ENCODE measurements around the gene KCNJ12.

DNA sequence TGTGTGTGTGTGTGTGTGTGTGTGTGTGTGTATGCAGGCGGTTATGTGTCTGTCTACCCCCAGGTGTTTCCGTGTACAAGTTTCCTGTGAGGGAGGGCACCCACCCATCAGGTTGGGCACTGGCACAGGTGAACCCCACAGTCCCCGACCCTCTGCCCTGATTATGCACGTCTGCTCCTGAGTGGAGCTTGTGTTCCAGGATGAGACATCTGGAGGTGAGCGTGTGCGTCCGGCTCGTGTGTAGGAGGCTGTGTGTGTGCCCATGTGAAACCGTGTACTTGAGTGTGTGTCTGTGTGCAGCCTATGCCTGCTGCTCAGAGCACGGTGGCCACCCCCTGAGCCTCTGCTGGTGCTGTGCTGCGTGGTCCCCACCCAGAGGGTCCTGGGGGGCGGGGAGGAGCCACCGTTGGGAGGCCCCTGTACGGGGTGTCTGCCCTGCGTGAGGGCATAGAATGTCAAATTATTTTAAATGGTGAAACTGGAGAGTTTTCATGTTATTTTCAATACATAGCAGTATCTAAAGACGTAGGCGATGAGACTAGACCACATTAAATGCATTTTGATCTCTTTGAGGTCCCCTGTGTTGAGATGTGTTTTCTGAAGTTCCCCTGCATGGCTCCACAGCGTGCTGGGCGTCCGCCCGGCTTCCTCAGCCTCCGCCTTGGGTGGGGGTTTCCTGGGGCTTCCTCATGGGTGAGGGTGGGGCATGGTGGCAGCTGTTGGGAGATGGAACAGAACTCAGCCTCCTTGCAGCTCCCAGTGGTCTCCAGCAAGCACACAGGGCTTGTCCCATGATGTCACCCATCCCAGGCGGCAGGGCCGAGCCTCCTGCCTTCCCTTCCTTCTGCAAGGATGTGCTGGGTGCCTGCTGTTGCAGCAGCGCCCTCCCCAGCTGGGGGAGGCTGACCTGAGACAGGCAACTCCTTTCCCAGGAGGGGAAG lies 43.4 kb downstream of the KCNJ12 start:
- TF ChIP-seq, protein P1, sequence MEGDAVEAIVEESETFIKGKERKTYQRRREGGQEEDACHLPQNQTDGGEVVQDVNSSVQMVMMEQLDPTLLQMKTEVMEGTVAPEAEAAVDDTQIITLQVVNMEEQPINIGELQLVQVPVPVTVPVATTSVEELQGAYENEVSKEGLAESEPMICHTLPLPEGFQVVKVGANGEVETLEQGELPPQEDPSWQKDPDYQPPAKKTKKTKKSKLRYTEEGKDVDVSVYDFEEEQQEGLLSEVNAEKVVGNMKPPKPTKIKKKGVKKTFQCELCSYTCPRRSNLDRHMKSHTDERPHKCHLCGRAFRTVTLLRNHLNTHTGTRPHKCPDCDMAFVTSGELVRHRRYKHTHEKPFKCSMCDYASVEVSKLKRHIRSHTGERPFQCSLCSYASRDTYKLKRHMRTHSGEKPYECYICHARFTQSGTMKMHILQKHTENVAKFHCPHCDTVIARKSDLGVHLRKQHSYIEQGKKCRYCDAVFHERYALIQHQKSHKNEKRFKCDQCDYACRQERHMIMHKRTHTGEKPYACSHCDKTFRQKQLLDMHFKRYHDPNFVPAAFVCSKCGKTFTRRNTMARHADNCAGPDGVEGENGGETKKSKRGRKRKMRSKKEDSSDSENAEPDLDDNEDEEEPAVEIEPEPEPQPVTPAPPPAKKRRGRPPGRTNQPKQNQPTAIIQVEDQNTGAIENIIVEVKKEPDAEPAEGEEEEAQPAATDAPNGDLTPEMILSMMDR (IDR thresholded peaks at IDR 0.05 in 4 of 5, conservative IDR thresholded peaks at IDR 0.05 in 1 of 5) = no peak
- TF ChIP-seq POLR2A (IDR thresholded peaks at IDR 0.05) = no peak

All from gastrocnemius medialis (tissue), 4 donors.